Measurements from ENCODE around the gene SEC31A.

- TF ChIP-seq CTCF (IDR thresholded peaks at IDR 0.05; ENCODE audit: low read depth, low read length) = no peak
- no peak for TF ChIP-seq EZH2phosphoT487 (IDR thresholded peaks at IDR 0.05; ENCODE audit: low read depth)
These were observed 9.1 kb upstream of the SEC31A start for GRCh38 chr4:82900066-82900410.

Measured in OCI-LY3 (cell line).